Anterior cingulate cortex (tissue), 58 donors: ENCODE data around the gene AGFG1.
"Not testable (repeated sequence)": the region's sequence is repeated elsewhere in the genome, so short reads cannot be mapped to it uniquely, and the experiment has no call there.

ENCODE experiments used
- DNase-seq, 58 donors: peaks; one replicate each; lab custom pipeline; 2025; lab: John Stamatoyannopoulos, UW

AGFG1 gene

DNA sequence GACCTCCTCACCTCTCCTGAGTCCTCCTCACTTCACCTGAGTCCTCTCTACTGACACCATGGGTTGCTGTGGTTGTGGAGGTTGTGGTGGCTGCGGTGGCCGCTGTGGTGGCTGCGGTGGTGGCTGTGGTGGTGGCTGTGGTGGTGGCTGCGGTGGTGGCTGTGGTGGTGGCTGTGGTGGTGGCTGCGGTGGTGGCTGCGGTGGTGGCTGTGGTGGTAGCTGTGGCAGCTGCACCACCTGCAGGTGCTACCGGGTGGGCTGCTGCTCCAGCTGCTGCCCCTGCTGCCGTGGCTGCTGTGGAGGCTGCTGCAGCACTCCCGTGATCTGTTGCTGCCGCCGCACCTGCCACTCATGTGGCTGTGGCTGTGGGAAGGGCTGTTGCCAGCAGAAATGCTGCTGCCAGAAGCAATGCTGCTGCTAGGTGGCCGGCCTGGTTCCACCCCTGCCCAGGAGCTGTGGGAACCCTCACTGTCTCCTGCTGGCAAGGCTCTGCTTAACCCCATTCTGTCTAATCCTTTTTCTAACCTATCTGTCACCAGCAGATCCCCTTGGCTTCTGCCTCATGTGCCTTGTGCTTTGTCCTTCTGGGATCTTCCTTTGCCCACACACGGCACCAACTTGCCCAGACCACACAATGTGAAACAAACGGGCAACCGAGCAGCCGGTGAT is 127.0 kb downstream of the AGFG1 start, which contains the start of gene SCYGR2:
Gene SCYGR2 (plus strand): TSS at position 59 of the 669 bp plus-strand sequence. CDS start 0 bp downstream, at position 59.
- DNase-seq: not testable (repeated sequence)

DNA sequence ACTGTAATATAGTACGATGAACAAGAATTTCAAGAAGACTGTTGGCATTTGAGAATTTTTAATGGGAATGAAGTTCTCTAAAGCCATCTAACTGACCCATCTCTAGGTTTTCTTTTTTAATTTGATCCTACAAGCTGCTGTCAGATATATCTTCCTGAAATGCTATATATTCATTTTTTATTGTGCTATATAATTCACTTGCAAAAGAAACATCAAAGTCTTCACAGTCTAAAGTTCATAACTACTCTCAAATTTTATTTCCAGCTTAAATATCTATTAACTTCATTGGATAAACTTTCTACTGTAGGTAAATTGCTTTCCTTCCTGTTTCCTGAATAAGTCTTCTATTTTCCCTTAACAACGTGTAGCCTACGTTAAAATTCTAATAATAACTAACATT is 130.4 kb downstream of the AGFG1 start:
- DNase-seq: no peak

DNA sequence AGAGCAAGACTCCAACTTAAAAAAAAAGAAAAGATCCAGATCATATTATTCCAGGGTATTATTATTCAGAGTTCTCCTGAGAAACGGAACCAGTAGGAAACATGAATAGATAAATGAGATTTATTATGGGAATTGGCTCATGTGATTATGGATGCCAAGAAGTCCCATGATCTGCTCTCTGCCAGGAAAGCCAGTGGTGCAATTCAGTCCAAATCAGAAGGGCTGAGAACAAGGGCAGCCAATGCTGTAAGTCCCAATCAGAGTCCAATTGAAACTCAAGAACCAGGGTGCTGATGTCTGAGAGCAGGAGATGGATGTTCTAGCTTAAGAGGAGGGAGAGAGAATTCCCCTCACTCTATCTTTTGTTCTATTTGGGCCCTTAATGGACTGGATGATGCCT is 134.5 kb downstream of the AGFG1 start:
- DNase-seq: peak in 1 of 58 donors; percentile 1

DNA sequence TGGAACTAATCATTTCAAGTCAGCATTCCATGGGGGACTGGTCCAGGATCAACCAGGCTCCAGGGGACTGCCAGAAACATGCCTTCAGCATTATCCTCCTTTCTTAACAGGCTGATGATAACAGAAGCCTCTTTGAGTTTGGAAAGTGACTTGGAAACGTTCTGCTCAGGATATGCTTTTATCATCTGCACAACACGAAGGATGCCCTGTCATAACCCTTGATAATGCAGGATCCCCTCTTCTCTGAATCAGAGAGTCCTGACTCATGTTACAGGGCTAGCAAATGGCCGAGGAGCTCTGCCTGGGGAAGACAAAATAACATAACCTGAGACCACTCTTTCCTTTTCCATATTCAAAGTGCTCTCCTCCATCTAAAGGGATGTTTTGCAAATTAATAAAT is 136.0 kb downstream of the AGFG1 start:
- no peak for DNase-seq

GRCh38 chr2:227608561-227609338 is 136.8 kb downstream of the AGFG1 start:
- no peak for DNase-seq

DNA sequence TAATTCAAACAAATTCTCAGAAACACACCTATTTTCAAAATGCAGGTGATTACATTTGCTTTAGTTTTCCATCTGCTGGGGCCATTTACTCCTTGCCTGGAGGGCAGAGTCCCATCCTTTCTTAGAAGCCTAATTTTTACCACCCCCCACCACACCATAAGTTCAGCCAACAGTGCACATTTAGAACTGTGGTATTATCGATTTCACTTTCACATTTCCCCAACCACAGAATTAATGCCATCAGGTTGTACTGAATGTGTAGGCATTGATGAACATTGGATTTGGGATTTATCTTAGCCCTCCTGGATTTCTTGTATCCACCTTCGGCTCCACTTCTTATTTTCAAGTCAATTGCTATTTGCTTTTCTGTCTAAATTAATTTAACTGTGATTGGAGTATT is 138.2 kb downstream of the AGFG1 start:
- DNase-seq: no peak
